Glutamatergic neuron (in vitro differentiated cells): ENCODE measurements around the gene CTU2. TPM values are rescaled to one million over a fixed set of nuclear protein-coding genes. Genes with fewer than 3 reads are reported as not detected.

Experiments used
- DNase-seq: peaks from one replicate; pipeline ENCODE4 v3.0.0; 2022
- H3K27ac Mint-ChIP-seq: one replicate; pipeline ENCODE4 v1.8.0; 2020; ENCODE audit warnings: mild to moderate bottlenecking, mixed read lengths, inconsistent platforms; ENCODE audit not compliant: unreplicated experiment
- H3K27me3 Mint-ChIP-seq: one replicate; pipeline ENCODE4 v1.8.0; 2020; ENCODE audit warnings: mild to moderate bottlenecking, moderate library complexity, mixed read lengths, inconsistent platforms; ENCODE audit not compliant: unreplicated experiment
- H3K36me3 Mint-ChIP-seq: one replicate; pipeline ENCODE4 v1.8.0; 2020; ENCODE audit warnings: mild to moderate bottlenecking, mixed read lengths, inconsistent platforms; ENCODE audit not compliant: unreplicated experiment
- H3K4me1 Mint-ChIP-seq: one replicate; pipeline ENCODE4 v1.8.0; 2020; ENCODE audit warnings: mild to moderate bottlenecking, low read depth, mixed read lengths, inconsistent platforms; ENCODE audit not compliant: unreplicated experiment
- H3K4me3 Mint-ChIP-seq: one replicate; pipeline ENCODE4 v1.8.0; 2020; ENCODE audit warnings: mild to moderate bottlenecking, mixed read lengths, inconsistent platforms; ENCODE audit not compliant: unreplicated experiment
- H3K9me3 Mint-ChIP-seq: one replicate; pipeline ENCODE4 v1.8.0; 2020; ENCODE audit warnings: mild to moderate bottlenecking, moderate library complexity, mixed read lengths, inconsistent platforms; ENCODE audit not compliant: unreplicated experiment
- total RNA-seq: library from RNA; stranded (reverse); fragmentation: NEBNext Ultra II Directional; extraction: Animal tissue kit (Norgen Biotek cat#: 25700); gene quantifications from one replicate; pipeline ENCODE4 v1.2.1, GENCODE V29; 2021; ENCODE audit not compliant: unreplicated experiment
- TF ChIP-seq, protein P1 (sequence below): fragments of 200-600 bp; sonication (generic); IDR thresholded peaks from one replicate; pipeline ENCODE4 v1.5.0; 2021; ENCODE audit not compliant: partially characterized antibody, unreplicated experiment

The CTU2 gene
- total RNA-seq, 1 donor from 2014 or later, result 32.4 TPM

DNA sequence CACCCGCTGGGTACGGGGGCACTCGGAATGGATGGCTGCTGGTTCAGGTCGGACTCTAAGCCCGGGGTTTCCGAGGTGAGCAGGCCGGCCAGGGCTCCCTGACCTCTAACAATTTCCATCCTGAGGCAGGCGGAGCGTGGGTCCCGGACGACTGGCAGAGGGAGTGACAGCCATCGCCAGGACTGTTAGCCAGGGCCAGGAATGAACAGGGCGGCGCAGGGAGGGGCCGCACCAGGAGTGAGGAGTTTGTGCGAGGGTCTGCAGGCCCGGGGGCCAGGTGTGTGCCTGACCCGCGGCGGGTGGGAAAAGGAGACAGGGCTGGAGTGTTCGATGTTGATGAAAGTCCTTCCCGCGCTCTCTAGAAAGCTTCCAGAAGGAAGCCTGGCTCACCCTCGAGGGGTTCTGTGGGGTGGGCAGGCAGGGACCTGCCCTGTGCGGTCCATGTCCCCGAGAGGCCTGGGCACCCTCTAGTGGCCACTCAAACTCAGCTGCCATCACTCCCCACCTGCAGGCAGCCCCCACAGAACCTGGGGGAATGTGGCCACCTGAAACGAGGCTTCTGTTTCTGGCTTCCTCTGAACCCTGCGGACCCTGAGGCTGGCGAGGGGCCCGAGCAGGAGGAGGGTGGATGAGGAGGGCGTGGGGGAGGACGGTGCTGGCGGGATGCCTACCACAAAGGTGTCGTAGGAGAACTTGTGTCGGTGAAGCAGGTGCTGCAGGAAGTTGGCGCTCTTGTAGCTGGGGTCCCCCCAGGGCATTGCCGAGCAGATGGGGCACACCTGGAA lies 8.3 kb upstream of the CTU2 start:
- no peak overlapping the region for H3K27ac Mint-ChIP-seq
- no peaks in the 10 kb centered on the region for H3K27me3 Mint-ChIP-seq
- H3K36me3 Mint-ChIP-seq, result no peaks in the 10 kb centered on the region
- no peaks in the 10 kb centered on the region for H3K4me1 Mint-ChIP-seq
- H3K9me3 Mint-ChIP-seq, result no peaks in the 10 kb centered on the region
- no peak for DNase-seq
- TF ChIP-seq, protein P1, sequence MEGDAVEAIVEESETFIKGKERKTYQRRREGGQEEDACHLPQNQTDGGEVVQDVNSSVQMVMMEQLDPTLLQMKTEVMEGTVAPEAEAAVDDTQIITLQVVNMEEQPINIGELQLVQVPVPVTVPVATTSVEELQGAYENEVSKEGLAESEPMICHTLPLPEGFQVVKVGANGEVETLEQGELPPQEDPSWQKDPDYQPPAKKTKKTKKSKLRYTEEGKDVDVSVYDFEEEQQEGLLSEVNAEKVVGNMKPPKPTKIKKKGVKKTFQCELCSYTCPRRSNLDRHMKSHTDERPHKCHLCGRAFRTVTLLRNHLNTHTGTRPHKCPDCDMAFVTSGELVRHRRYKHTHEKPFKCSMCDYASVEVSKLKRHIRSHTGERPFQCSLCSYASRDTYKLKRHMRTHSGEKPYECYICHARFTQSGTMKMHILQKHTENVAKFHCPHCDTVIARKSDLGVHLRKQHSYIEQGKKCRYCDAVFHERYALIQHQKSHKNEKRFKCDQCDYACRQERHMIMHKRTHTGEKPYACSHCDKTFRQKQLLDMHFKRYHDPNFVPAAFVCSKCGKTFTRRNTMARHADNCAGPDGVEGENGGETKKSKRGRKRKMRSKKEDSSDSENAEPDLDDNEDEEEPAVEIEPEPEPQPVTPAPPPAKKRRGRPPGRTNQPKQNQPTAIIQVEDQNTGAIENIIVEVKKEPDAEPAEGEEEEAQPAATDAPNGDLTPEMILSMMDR, result no peak
- H3K4me3 Mint-ChIP-seq, result no peak overlapping the region

DNA sequence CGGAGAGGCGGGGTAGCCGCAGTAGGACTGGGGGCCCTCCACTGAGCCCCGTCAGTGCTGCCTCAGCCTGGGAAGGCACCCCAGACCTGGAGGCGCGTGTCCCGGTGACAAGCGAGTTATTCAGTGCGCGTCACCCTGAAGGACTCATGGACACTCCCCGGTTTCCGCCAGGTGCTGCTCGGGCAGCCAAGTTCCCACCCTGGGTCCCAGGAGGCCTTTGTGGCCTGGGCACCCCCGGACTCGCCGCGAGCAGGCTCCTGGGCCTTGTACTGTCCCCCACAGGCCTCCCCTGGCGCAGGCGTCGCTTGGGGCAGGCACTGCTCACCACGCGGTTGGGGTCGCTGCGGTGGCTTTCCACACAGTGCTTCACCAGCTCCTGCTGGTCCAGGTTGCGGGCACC lies 7.7 kb upstream of the CTU2 start:
- Mint-ChIP-seq H3K36me3 (no peaks in the 10 kb centered on the region), H3K4me1 (no peaks in the 10 kb centered on the region), H3K9me3 (no peaks in the 10 kb centered on the region), H3K4me3 (no peak overlapping the region), H3K27ac (no peak overlapping the region), H3K27me3 (no peaks in the 10 kb centered on the region)
- TF ChIP-seq, protein P1, result no peak
- DNase-seq, result no peak

DNA sequence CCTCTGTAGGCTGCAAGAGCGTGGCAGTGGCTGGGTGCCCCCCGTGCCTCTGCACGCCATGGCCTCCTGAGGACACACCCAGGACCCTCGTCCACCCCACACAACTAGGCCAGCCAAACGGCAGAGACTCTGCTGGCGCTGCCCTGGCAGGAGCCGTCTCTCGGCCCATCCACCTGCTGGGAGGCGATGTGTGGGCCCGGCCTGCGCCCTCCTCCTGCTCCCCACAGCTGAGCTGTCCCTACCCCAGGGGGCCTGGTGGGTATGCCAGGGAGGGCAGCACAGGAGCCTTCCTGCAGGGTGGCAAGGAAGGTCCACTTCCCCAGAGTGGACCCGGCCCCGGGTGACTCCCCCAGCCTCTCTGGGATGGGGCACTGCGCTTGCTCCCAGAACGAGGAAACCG lies 7.1 kb upstream of the CTU2 start:
- no peak overlapping the region for H3K4me3 Mint-ChIP-seq
- no peaks in the 10 kb centered on the region for H3K36me3 Mint-ChIP-seq
- H3K27ac Mint-ChIP-seq, result no peak overlapping the region
- TF ChIP-seq, protein P1, result no peak
- H3K9me3 Mint-ChIP-seq, result peaks cover under 1% of the 10 kb centered on the region
- no peak for DNase-seq
- H3K27me3 Mint-ChIP-seq, result no peaks in the 10 kb centered on the region
- H3K4me1 Mint-ChIP-seq, result no peaks in the 10 kb centered on the region

DNA sequence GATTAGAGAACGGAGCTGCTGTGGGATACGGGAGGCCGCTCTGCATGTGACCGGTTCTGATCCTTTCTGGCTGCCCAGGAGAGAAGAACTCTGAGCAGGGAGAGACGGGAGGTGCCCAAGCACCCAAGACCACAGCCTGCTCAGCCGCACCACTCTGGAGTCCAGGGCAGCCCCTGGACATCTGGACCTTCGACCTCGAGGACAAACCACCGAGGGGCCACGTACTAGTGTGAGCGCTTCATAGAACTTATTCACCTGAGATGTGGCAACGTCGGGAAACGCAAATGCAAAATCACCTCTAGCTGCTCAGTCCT lies 6.0 kb upstream of the CTU2 start:
- DNase-seq, result no peak
- Mint-ChIP-seq H3K27me3 (peaks cover under 1% of the 10 kb centered on the region), H3K27ac (no peak overlapping the region), H3K9me3 (peaks cover 2% of the 10 kb centered on the region), H3K4me1 (no peaks in the 10 kb centered on the region), H3K4me3 (no peak overlapping the region), H3K36me3 (no peaks in the 10 kb centered on the region)
- TF ChIP-seq, protein P1, result no peak

DNA sequence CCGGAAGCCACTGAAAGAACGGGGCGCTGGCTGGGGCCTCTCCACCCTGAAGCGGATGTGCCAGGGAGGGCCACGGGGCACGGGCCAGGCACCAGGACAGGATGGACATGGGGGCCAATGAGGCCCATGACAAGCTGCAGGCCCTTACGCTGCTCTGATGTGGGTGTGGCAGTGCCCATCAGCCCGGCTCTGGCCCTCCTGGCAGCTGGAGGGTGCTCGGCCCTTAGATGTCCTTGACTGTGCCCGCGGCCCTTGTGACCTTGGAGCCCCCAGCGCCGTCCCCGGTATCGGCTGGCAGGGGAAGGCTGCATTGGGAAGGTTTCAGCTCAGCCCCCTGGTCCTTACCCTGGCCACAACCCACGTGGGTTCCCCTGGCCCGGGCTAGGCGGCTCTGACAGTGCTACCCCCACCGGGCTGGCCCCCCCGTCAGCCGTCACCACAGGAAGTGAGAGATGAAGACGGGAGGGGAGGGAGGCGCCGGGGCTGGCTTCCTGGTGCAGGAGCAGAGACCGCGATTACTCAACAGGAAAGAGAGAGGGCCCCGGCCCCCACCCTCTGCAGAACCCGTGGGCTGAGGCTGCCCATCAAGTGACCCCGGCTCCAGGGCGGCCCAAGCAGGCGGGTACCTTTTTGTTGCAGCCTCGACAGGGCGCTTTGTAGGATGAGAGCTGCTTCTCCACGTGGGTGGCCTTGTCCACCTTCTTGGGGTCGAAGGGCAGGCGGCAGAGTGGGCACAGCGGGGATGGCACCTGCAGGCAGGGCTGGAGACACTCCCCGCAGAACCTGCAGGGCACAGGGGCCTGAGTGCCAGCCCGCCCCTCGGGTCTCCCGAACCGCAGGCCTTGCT lies 5.4 kb upstream of the CTU2 start:
- Mint-ChIP-seq H3K27ac (no peak overlapping the region), H3K27me3 (peaks cover 3% of the 10 kb centered on the region), H3K9me3 (peaks cover 4% of the 10 kb centered on the region), H3K4me3 (no peak overlapping the region), H3K36me3 (no peaks in the 10 kb centered on the region), H3K4me1 (no peaks in the 10 kb centered on the region)
- DNase-seq, result no peak
- TF ChIP-seq, protein P1, result no peak
